ENCODE measurements around the gene PTCH1.

DNA sequence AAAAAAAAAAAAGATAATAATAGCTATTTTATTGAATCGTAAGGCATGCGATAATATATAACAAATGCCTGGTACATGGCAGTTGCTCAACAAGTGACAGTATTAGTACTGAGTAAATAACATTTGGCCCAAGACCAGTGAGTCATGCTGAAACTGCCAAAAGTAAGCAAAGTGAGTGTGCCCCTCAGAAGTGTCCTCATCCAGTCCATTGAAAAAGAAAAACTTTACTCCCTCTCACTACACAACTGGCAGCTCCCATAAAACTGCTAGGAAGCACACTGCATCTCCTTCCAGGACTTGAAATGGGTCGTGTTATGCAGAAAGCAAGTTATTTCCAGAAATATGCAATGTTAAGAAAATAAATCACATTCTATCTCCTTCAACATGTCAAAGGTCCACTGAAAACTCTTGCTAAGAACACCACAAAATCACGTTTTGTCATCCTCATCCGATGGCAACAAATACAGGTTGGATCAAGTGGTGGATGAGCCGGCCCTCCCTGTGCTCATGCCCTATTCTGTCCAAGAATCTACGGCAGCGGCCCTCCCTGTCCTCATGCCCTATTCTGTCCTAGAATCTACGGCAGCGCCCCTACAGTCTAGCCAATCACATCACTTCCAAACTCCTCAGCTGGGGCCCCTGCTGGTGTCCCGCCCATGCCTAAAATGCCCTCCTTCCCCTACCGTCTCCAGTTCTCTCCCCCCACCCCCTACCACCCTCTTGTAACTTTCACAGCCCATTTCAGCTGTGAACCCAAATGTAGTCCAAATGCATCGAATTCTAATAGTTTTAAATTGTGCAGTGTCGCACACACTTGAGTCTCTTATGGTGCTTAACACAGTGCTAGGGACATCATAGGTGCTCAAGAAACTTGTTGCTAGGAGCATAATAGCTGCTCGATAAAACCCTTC is 12.5 kb downstream of the PTCH1 start:
- TF ChIP-seq EZH2phosphoT487 (IDR thresholded peaks at IDR 0.05; ENCODE audit: low read depth, severe bottlenecking, unreplicated experiment) = no peak
- TF ChIP-seq, protein P1, sequence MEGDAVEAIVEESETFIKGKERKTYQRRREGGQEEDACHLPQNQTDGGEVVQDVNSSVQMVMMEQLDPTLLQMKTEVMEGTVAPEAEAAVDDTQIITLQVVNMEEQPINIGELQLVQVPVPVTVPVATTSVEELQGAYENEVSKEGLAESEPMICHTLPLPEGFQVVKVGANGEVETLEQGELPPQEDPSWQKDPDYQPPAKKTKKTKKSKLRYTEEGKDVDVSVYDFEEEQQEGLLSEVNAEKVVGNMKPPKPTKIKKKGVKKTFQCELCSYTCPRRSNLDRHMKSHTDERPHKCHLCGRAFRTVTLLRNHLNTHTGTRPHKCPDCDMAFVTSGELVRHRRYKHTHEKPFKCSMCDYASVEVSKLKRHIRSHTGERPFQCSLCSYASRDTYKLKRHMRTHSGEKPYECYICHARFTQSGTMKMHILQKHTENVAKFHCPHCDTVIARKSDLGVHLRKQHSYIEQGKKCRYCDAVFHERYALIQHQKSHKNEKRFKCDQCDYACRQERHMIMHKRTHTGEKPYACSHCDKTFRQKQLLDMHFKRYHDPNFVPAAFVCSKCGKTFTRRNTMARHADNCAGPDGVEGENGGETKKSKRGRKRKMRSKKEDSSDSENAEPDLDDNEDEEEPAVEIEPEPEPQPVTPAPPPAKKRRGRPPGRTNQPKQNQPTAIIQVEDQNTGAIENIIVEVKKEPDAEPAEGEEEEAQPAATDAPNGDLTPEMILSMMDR (IDR thresholded peaks at IDR 0.05; ENCODE audit: poor library complexity) = no peak
- TF ChIP-seq EZH2 (IDR thresholded peaks at IDR 0.05; ENCODE audit: borderline replicate concordance) = no peak

All from hepatocyte (in vitro differentiated cells).